Testis (tissue), 2 donors: Measurements from ENCODE around the gene PPIL1.
"Not testable (repeated sequence)": the region's sequence is repeated elsewhere in the genome, so short reads cannot be mapped to it uniquely, and the experiment has no call there.

ENCODE experiments used
- CTCF ChIP-seq, 3 experiments: fragments of 450-650 bp in 2 of 3; fragments of 200-600 bp in 1 of 3; sonication (generic) in 1 of 3; IDR thresholded peaks; one replicate each; pipeline ENCODE4 v1.5.1; 2016 to 2019; ENCODE audit warnings: antibody characterized with exemption in 3 of 3, mild to moderate bottlenecking in 2 of 3, moderate library complexity in 1 of 3
- POLR2A ChIP-seq: fragments of 450-650 bp; IDR thresholded peaks from one replicate; pipeline ENCODE4 v1.6.1; 2017; ENCODE audit warnings: antibody characterized with exemption, mild to moderate bottlenecking, moderate library complexity

DNA sequence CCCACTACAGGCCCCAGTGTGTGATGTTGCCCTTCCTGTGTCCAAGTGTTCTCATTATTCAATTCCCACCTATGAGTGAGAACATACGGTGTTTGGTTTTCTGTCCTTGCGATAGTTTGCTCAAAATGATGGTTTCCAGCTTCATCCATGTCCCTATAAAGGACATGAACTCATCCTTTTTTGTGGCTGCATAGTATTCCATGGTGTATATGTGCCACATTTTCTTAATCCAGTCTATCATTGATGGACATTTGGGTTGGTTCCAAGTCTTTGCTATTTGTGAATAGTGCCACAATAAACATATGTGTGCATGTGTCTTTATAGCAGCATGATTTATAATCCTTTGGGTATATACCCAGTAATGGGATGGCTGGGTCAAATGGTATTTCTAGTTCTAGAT is 16.6 kb upstream of the PPIL1 start:
- TF ChIP-seq CTCF (IDR thresholded peaks at IDR 0.05); POLR2A: not testable (repeated sequence)
